G401 (cell line): ENCODE measurements around the gene DNAJC11. TPM values are rescaled to one million over a fixed set of nuclear protein-coding genes. Genes with fewer than 3 reads are reported as not detected.
"Not testable (repeated sequence)": the region's sequence is repeated elsewhere in the genome, so short reads cannot be mapped to it uniquely, and the experiment has no call there.

Experiments used
- DNase-seq: peaks from one replicate; pipeline ENCODE4 v3.0.0-alpha.2; 2015; ENCODE audit warnings: low spot score
- in situ Hi-C: cut with HindIII; loops from 2 replicates; pipeline ENCODE4 v1.10.0; 2016; ENCODE audit warnings: low sequenced_read_pairs, mixed read lengths
- total RNA-seq: library from RNA; depleted of rRNA; stranded (reverse); fragments of >200 nt; shearing (Covaris generic); gene quantifications from 2 replicates; pipeline ENCODE4 v1.2.3, GENCODE V29; 2014; rRNA removed

Gene DNAJC11, protein sequence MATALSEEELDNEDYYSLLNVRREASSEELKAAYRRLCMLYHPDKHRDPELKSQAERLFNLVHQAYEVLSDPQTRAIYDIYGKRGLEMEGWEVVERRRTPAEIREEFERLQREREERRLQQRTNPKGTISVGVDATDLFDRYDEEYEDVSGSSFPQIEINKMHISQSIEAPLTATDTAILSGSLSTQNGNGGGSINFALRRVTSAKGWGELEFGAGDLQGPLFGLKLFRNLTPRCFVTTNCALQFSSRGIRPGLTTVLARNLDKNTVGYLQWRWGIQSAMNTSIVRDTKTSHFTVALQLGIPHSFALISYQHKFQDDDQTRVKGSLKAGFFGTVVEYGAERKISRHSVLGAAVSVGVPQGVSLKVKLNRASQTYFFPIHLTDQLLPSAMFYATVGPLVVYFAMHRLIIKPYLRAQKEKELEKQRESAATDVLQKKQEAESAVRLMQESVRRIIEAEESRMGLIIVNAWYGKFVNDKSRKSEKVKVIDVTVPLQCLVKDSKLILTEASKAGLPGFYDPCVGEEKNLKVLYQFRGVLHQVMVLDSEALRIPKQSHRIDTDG
- 68.0 and 88.7 TPM in 2 replicates for total RNA-seq

DNA sequence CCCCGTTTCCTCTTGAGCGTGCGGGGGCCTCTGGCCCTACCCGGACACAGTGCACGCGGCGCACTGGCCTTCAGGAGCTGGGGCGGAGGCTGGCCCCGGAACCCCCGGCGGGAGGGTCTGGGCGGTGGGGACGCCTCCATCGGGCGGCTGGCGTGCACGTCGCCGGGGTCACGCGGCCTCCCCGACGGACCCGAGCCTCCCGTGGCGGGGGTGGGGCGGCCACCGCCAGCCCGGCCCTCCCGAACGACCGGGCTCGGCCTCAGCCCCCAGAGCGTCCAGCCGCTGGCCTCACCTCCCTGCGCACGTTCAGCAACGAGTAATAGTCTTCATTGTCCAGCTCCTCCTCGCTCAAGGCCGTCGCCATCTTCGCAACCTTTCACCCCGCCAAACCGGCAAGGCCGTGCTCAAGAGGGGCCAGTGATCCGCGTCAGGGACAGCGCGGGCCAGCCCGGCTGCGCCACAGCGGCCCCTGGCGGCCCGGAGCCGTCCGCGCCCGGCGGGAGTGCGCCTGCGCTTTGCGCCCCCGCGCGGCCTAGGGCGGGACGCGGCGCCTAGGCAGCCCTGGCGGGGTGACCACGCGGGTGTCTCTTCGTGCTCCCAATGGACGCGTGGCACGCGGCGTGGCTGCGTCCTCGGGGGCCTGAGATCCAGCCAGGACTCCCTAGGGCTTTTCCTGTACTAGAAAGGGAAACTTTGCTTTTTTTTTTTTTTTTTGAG is at the start of gene DNAJC11:
Gene DNAJC11, minus strand, starts transcription at position 380 of the 717 bp plus-strand sequence. Its CDS starts 16 bp downstream, at position 364.
- peak; percentile 86 for DNase-seq
- in situ Hi-C loops: no loop called here

DNA sequence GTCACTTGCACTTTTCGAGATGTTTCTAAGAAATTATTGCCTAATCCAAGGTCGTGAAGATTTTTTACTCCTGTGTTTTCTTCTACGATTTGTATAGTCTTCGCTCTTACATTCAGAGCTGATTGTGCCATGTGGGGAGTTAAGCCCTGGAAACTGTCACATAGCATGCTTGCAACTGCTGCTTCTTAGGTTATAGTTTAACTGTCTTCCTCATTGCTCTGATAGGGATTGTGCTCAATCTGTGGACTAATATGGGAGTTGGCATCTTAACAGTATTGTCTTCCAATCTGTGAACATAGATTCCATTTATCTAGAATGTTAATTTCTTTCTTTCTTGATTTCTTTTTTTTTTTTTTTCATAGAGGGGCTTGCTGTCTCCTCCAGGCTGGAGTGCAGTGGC is 48.9 kb upstream of the DNAJC11 start:
- no peak for DNase-seq
- in situ Hi-C loops: no loop called here

DNA sequence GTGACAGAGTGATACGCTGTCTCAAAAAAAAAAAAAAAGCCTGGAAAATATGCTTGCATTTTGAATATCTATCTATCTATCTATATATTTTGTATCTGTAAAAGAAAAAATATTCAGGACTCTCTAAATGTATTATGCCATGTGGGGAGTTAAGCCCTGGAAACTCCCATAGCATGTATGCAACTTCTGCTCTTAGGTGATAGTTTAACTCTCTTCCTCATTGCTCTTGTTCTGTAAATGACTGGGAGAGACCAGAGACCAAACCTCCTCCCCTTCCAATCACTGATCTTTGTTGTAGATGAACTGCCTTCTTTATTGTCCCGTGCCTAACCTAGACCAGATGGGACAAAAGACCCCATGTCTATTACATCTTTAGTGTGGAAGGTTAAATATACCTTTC is 46.1 kb upstream of the DNAJC11 start:
- in situ Hi-C loops: no loop called here

DNA sequence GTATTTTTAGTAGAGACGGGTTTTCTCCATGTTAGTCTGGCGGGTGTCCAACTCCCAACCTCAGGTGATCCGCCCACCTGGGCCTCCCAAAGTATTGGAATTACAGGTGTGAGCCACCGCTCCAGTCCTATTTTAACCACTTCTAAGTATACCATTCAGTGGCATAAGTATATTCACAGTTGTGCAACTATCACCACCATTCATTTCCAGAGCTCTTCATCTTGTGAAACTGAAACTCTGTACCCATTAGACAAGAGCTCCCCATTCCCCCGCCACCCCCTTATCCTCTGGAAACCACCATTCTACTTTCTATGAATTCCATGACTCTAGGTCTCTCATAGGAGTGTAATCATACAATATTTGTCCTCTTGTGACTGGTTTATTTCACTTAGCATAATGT is 43.5 kb upstream of the DNAJC11 start:
- DNase-seq: no peak
- in situ Hi-C loops: no loop called here

More for the DNA sequence above, 46.1 kb upstream of the DNAJC11 start:
- no peak for DNase-seq

DNA sequence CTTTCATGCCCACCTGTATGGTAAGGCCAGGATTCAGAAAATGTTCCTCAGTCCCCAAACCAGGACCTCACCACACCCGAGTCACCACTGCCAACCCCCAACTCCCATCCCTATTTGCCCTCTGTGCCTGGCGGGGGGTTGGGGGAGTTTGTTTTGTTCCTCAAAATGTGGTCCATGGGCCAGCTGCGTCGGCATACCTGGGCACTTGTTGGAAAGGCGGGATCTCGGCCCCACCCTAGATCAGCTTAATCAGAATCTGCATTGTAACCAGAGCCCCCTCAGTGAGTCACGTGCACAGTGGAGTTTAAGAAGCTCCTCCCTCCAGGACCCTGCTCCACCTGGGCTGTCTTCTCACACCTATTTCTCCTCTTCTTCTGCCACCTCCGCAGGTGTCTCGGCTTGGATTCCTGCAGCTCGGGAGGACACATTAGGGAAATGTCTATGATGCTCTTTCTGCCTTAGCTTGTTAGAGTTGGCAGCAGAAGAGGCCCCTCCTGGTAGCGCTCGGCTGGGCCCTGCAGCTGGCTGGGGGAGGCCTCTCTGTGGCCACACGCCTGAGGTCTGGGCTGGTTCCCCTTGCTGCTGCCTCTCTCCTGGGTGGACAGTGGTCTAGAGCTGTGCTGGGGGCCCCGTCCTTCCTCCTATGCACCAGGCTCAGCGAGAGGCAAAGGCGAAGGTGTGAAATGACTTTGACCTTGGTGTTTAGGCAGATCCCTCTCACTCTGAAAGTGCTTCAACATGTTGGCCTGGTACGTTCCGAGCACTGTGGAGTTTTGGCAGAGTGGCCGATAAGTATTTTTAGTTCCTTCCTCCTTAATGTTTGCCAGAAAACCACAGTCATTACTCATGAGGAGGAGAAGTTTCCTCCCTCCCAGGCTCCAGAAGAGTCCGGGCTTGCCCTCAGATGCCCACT is 41.8 kb upstream of the DNAJC11 start:
- DNase-seq: peak; percentile 13
- in situ Hi-C loops: no loop called here

DNA sequence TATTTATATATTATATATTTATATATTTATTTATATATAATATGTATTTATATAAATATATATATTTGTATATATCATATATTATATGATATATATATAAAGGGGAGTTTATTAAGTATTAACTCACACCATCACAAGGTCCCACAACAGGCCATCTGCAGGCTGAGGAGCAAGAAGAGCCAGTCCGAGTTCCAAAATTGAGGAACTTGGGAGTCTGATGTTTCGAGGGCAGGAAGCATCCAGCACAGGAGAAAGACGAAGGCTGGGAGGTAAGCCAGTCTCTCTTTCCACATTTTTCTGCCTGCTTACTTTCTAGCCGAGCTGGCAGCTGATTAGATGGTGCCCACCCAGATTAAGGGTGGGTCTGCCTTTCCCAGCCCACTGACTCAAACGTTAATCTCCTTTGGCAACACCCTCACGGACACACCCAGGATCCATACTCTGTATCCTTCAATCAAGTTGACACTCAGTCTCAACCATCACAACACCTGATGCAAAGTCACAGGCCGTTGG is 41.1 kb upstream of the DNAJC11 start:
- DNase-seq, in situ Hi-C loops: not testable (repeated sequence)

DNA sequence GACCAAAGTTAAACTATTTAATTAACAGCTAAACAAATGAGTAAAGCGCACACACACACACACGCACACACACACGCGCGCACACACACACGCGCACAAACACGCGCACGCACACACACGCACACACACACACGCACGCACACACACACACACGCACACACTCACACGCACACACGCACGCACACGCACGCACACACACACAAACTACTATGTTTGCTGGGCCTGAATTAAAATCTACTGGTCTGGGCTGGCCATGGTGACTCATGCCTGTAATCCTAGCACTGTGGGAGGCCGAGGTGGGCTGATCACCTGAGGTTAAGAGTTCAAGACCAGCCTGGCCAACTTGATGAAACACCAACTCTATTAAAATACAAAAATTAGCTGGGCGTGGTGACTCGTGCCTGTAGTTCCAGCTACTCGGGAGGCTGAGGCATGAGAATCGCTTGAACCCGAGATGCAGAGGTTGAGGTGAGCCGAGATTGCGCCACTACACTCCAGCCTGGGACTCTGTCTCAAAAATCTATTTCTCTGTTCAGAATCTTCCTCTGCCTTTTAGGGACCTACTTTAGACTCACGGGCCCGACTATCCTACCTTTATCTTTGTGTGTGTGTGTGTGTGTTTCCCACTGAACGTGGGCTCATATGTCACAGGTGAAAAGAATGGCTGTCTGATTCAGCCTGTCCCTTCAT is 37.5 kb upstream of the DNAJC11 start:
- in situ Hi-C loops: no loop called here
- DNase-seq: no peak

DNA sequence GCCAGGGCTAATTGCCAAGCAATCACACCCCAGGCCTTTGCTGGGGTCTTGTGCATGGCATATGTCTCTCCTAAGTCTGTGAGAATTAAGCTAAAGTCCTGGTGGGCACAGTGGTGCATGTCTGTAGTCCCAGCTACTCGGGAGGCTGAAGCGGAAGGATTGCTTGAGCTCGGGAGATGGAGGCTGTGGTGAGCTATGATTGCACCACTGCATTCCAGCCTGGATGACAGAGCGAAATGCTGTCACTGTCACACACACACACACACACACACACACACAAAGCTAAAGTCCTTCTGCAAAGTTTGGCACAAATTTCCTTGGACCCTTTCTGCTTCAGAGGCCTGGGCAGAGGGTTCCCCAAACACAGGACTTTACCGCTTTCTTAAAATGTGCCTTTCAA is 31.3 kb upstream of the DNAJC11 start:
- in situ Hi-C loops: no loop called here
- no peak for DNase-seq

DNA sequence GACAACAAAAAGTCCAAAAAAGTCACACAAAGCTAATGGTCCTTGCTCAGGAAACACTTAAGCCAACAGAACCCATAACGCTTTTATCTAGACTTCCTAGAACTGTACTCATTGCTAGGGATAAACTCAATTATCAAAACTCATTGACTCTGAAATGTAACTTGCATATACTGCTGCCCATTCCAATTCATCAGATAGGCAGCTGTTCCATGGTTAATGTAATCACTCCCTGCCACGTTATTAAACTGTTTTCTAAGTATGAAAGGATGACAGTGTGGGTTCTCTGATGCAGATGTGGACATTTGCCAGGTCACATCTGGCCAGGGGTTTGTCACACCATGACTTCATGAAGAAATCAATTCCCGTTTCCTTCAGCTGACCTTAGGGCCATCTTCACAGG is 30.3 kb upstream of the DNAJC11 start:
- in situ Hi-C loops: no loop called here
- DNase-seq: no peak

DNA sequence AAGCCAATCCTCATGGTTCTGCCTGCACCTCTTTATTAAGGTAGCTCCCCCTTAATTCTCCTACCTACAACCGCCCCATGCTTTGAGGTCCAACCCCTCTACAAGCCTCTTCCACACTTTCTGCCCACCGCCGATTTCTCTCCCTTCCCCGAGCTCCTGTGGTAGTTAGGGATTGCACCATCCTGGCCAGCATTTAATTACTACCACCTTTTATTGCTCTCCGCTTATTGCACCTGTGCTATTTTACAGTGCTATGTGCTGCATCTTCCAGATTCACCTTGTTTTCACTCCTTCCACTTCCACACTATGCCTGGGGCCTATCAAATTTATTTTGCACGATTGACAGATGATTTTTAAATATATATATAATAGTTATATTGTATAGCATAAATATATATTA is 29.3 kb upstream of the DNAJC11 start:
- no peak for DNase-seq
- in situ Hi-C loops: no loop called here

DNA sequence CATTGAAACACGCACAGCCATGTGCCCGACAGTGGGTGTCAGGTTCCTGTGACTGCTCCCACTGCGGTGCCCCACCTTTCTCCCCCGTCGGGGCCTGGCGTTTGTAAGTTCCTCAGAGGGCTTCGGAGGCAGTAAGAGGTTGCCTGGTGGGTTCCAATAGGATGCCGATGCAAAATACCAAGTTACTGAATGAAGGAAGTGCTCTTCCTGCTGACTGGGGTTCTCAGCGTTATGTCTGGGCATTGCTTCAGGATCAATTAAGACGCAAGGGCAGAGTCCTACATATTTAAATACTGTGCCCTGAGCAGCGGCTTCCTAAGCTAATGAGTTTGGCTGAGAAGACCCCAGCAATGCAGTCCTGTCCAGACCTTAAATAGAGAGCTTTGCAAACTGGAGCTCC is 28.9 kb upstream of the DNAJC11 start:
- in situ Hi-C loops: no loop called here
- no peak for DNase-seq

DNA sequence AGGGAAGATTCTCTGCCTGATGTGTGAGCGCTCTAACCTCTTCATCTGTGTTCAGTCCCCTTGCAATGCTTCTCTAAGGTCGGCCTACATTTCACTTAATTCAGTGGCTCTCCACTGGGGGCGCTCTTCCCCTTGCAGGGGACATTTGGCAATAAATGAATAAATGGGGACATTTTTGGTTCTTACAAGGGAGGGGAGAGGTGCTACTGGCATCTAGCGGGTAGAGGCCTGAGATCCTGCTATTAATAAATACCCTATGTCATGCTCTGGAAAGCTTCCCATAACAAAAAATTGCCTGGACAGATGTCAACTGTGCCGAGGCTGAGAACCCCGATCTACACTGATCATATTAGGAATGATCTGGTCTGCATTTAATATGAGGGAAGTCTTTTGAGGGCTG is 25.9 kb upstream of the DNAJC11 start:
- peak; percentile 53 for DNase-seq
- in situ Hi-C loops: loop anchor here (10.0 kb wide), 1 partner anchor 57 kb away; the partner anchor contains the start of gene CAMTA1

DNA sequence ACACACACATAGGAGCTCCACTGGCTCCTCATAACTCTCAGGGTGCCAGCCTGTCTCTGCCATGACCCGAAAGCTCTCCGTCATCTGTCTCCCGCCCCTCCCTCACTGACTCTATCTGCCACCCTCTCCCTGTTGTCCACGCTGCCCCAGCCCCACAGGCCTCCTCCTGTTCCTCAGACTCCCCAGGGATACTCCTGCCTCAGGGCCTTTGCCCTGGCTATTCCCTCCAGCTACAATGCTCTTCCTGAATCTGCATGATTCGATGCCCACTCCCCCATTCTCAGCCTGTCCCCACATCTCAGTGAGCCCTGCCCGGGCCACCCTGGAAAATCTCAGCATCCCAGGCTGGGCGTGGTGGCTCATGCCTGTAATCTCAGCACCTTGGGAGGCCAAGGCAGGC is 24.6 kb upstream of the DNAJC11 start:
- in situ Hi-C loops: loop anchor here (10.0 kb wide), 1 partner anchor 59 kb away; the partner anchor contains the start of gene CAMTA1
- DNase-seq: no peak

DNA sequence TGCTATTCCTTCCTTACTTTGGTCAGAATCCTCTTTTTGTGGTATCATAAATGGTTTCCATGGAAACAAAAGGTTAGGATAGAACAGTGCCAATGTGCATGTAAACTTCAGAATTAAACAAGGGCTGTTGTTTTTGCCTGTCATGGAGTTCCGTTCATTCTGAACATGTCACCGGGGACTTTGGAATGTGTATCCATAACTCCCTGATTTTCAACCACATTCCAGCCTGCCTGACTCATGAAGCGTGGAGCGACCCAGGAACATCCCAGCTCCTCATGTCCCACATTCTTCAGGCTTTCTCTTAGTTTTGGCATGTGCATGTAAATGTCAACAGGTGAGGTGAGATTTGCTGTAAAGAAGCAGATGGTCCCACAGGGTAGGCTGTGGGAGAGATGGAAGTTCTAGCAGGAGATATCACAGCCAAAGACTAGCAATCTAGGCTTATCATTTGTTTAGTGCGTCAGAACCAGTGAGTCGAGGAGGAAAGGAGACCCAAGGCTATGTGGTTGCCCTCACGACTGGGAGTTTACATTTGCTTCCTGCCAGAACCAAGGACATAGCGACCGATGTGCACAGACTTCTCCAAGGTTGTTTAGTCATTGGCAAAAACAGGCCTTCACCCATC is 23.0 kb upstream of the DNAJC11 start:
- in situ Hi-C loops: loop anchor here (10.0 kb wide), 1 partner anchor 60 kb away; the partner anchor contains the start of gene CAMTA1
- DNase-seq: no peak

DNA sequence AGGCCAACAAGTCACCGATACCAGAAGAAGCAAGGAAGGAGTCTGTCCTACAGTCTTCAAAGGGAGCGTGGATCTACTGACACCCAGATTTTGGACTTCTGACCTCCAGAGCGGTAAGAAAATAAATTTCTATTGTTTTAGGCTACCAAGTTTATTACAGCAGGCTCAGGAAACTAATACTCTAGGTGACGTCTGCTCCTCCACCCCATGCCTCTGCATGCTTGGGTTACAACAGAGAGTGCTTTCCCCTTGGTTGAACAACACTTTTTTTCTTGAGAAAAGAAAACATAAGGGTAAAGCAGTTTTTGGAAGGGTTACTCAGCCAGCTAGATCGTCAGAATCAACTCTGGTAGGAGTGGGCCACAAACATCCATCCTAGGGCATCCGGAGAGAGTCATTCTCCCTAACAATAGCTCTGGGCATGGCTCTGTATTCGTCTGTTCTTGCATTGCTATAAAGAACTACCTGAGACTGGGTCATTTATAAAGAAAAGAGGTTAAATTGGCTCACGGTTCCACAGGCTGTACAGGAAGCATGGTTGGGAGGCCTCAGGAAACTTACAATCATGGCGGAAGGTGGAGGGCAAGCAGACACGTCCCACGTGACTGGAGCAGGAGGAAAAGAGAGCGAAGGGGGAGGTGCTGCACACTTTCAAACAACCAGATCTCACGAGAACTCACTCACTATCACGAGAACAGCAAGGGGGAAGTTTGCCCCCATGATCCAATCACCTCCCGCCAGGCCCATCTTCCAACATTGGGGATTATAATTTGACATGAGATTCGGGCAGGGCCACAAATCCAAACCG is 22.2 kb upstream of the DNAJC11 start:
- no peak for DNase-seq
- in situ Hi-C loops: loop anchor here (10.0 kb wide), 1 partner anchor 61 kb away; the partner anchor contains the start of gene CAMTA1

DNA sequence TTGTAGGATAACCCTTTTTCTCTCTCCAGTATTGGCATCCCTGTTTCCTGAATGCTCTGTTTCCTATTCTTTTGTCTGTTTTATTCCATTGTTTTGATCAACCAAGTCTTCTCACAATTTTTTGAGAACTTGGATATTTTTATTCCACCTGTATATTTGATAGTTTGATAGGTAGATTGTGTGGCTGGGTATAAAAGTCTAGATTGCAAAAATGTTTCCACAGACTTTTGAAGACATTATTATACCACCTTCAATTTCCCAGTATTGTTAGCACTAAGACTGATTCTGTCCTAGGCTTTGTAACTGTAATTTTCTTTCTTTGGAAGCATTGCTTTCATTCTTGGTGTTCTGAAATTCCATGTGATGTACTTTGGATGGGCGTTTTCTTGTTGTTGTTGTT is 9.6 kb upstream of the DNAJC11 start:
- in situ Hi-C loops: no loop called here
- DNase-seq: no peak

DNA sequence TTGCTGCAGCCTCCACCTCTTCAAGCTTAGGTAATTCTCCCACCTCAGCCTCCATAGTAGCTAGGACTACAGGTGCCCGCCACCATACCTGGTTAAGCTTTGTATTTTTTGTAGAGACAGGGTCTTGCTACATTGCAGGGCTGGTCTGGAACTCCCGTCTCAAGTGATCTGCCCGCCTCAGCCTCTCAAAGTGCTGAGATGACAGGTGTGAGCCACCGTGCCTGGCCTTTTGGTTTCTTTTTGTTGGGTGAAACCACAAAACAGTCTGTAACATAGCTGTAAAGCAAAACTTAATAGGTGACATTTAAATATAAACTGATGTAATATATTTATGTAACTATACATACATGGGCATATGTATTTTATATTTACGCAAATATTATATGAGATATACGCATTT is 3.1 kb upstream of the DNAJC11 start:
- DNase-seq: no peak
- in situ Hi-C loops: no loop called here
